Endodermal cell (in vitro differentiated cells): ENCODE results near the gene IPPK. TPM values are rescaled to one million over a fixed set of nuclear protein-coding genes. Genes with fewer than 3 reads are reported as not detected.

Source experiments
- DNase-seq: peaks from one replicate; pipeline ENCODE4 v3.0.0-alpha.2; 2017
- H3K27ac ChIP-seq: 2 replicates; pipeline ENCODE4 v1.5.1; 2013; ENCODE audit warnings: mild to moderate bottlenecking, low read depth, low read length, moderate library complexity
- H3K27me3 ChIP-seq: 2 replicates; pipeline ENCODE4 v1.6.1; 2013; ENCODE audit warnings: mild to moderate bottlenecking, low read length, moderate library complexity; ENCODE audit not compliant: insufficient read depth, control insufficient read depth, poor library complexity, severe bottlenecking
- H3K36me3 ChIP-seq: 2 replicates; pipeline ENCODE4 v1.7.0; 2013; ENCODE audit warnings: mild to moderate bottlenecking, low read length, moderate library complexity; ENCODE audit not compliant: control insufficient read depth, insufficient read depth
- H3K4me1 ChIP-seq: one replicate; pipeline ENCODE4 v1.7.0; 2013; ENCODE audit warnings: low read length; ENCODE audit not compliant: control insufficient read depth, insufficient read depth
- H3K4me3 ChIP-seq: 2 replicates; pipeline ENCODE4 v1.5.1; 2013; ENCODE audit warnings: mild to moderate bottlenecking, low read length, moderate library complexity
- H3K9ac ChIP-seq: 2 replicates; pipeline ENCODE4 v1.6.1; 2013; ENCODE audit warnings: mild to moderate bottlenecking, low read length, moderate library complexity; ENCODE audit not compliant: poor library complexity, severe bottlenecking; ENCODE audit errors: extremely low read depth
- H3K9me3 ChIP-seq: 2 replicates; pipeline ENCODE4 v1.6.1; 2013; ENCODE audit warnings: mild to moderate bottlenecking, low read length, moderate library complexity; ENCODE audit not compliant: control insufficient read depth
- H3K27ac Mint-ChIP-seq: 2 replicates; pipeline ENCODE4 v1.8.0; 2020; ENCODE audit warnings: mixed read lengths
- H3K27me3 Mint-ChIP-seq: 2 replicates; pipeline ENCODE4 v1.8.0; 2021; ENCODE audit warnings: mild to moderate bottlenecking, mixed read lengths; ENCODE audit not compliant: insufficient read depth
- H3K36me3 Mint-ChIP-seq: 2 replicates; pipeline ENCODE4 v1.8.0; 2020; ENCODE audit warnings: low read depth, mixed read lengths
- H3K4me1 Mint-ChIP-seq: 2 replicates; pipeline ENCODE4 v1.8.0; 2020; ENCODE audit warnings: mixed read lengths
- H3K4me3 Mint-ChIP-seq: 2 replicates; pipeline ENCODE4 v1.8.0; 2020; ENCODE audit warnings: mild to moderate bottlenecking, moderate library complexity, mixed read lengths
- H3K9me3 Mint-ChIP-seq: 2 replicates; pipeline ENCODE4 v1.8.0; 2020; ENCODE audit warnings: mild to moderate bottlenecking, mixed read lengths
- CTCF ChIP-seq: fragments of 200-600 bp; sonication (generic); conservative IDR thresholded peaks from 2 replicates; pipeline ENCODE4 v1.5.0; 2021; ENCODE audit warnings: antibody characterized with exemption, mild to moderate bottlenecking
- WGBS, 2 experiments: methylation state at CpG; one replicate each; pipeline versions ENCODE4 v1.1.5 to v1.1.7; 2013; ENCODE audit warnings: missing lambda C conversion rate in 2 of 2, mixed read lengths in 1 of 2; ENCODE audit not compliant: insufficient coverage in 1 of 2, insufficient read length in 1 of 2; 5-methylcytosine and 5-hydroxymethylcytosine counted together
- total RNA-seq, 2 donors: library from RNA; stranded (reverse); fragmentation: NEBNext Ultra II Directional in 1 of 2; extraction: Animal tissue kit (Norgen Biotek cat#: 25700) in 1 of 2; gene quantifications; 2 replicates in 1 of 2; 3 replicates in 1 of 2; pipeline ENCODE4 v1.2.1, GENCODE V29; 2021

Gene IPPK
- total RNA-seq, 2 donors from 2014 or later = 9.3 TPM

- Histone ChIP-seq H3K27ac (no peak overlapping the region), H3K9me3 (no peaks in the 10 kb centered on the region), H3K36me3 (no peaks in the 10 kb centered on the region), H3K4me3 (no peak overlapping the region), H3K27me3 (no peaks in the 10 kb centered on the region), H3K9ac (no peak overlapping the region), H3K4me1 (no peaks in the 10 kb centered on the region)
- Mint-ChIP-seq H3K27me3 (no peaks in the 10 kb centered on the region), H3K9me3 (no peaks in the 10 kb centered on the region), H3K4me1 (peaks cover 10% of the 10 kb centered on the region), H3K4me3 (no peak overlapping the region), H3K27ac (no peak overlapping the region), H3K36me3 (peaks cover 4% of the 10 kb centered on the region)
- 83 to 93% methylated on average over 1 to 3 of the region's 3 CpGs for WGBS, 2 experiments
- no peak for DNase-seq
- no peak for TF ChIP-seq CTCF
Measured at GRCh38 chr9:92665836-92666235, 4.1 kb downstream of the IPPK start.

GRCh38 chr9:92664394-92665152 is 5.4 kb downstream of the IPPK start:
- no peaks in the 10 kb centered on the region for H3K4me1 ChIP-seq
- WGBS, 2 experiments = 83 to 88% methylated on average over 7 to 13 of the region's 13 CpGs
- Mint-ChIP-seq H3K27me3 (no peaks in the 10 kb centered on the region), H3K27ac (no peak overlapping the region), H3K36me3 (peaks cover 4% of the 10 kb centered on the region), H3K4me3 (no peak overlapping the region), H3K4me1 (peaks cover 17% of the 10 kb centered on the region), H3K9me3 (no peaks in the 10 kb centered on the region)
- no peak overlapping the region for H3K9ac ChIP-seq
- H3K4me3 ChIP-seq = no peak overlapping the region
- no peaks in the 10 kb centered on the region for H3K27me3 ChIP-seq
- DNase-seq = peak; percentile 62
- H3K36me3 ChIP-seq = no peaks in the 10 kb centered on the region
- H3K27ac ChIP-seq = no peak overlapping the region
- no peaks in the 10 kb centered on the region for H3K9me3 ChIP-seq
- no peak for TF ChIP-seq CTCF

GRCh38 chr9:92663951-92664350 is 6.0 kb downstream of the IPPK start:
- Histone ChIP-seq H3K36me3 (no peaks in the 10 kb centered on the region), H3K9me3 (no peaks in the 10 kb centered on the region), H3K4me1 (no peaks in the 10 kb centered on the region), H3K9ac (no peak overlapping the region), H3K27ac (no peak overlapping the region), H3K27me3 (no peaks in the 10 kb centered on the region), H3K4me3 (no peak overlapping the region)
- Mint-ChIP-seq H3K4me3 (no peak overlapping the region), H3K9me3 (no peaks in the 10 kb centered on the region), H3K36me3 (peaks cover 4% of the 10 kb centered on the region), H3K4me1 (peaks cover 14% of the 10 kb centered on the region), H3K27ac (no peak overlapping the region), H3K27me3 (no peaks in the 10 kb centered on the region)
- no peak for DNase-seq
- 94% methylated on average over 10 of the region's 10 CpGs for WGBS, 2 experiments
- no peak for TF ChIP-seq CTCF
